ENCODE data around the gene RGCC. TPM values are rescaled to one million over a fixed set of nuclear protein-coding genes. Genes with fewer than 3 reads are reported as not detected.

Gene RGCC
- total and polyA plus RNA-seq, 2 donors (not counting 3 experiments of a cell fraction or from before 2014, with no cell fraction given) = 112 to 138 TPM

DNA sequence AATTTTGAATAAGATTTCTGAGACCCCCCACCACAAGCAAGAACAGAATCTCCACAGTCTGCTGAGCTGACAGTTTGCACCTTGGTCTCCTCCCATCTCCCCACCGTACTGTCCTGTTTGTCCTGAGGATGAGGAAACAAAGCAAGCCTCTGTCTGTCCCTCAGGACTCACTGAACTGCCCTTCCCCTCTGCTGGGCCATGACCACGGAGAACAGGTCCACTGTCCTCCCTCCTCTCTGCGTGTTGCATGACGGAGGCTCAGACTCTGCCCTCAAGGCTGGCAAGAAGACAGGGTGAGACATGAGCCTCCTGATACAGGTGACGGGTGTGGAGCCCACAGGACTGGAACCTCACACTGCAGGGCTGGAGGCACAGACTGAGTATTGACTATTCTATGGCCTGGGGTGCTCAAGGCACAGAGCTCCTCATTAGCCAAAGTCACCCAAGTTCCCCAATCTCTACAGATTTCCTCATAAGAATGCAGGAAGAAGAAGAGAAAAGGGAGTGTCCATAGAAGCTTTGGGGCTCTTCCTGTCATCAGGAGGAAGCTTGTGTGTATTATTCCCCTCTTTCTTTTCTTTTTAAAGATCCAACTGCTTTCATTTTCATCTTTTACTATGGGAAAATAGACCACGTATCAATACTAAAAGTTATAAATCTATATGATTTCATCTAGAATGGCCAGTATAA lies 22.4 kb upstream of the RGCC start:
- Histone ChIP-seq H3K79me2 (ENCODE audit: control insufficient read depth, insufficient read depth, low read length) (no peaks in the 10 kb centered on the region), H3K4me3 (replicated peaks in 1 of 3; ENCODE audit: insufficient read depth in 1 of 3, low read depth in 1 of 3, low read length in 3 of 3) (no peak overlapping the region), H3K4me1 (ENCODE audit: control insufficient read depth, extremely low read depth, insufficient read depth, low read length) (no peaks in the 10 kb centered on the region), H2AFZ (ENCODE audit: low read depth, low read length) (no peak overlapping the region), H4K20me1 (replicated peaks; ENCODE audit: control insufficient read depth, extremely low read depth, insufficient read depth, low read length) (no peaks in the 10 kb centered on the region), H3K9me3 (replicated peaks; ENCODE audit: control insufficient read depth, insufficient read depth, low read length) (no peaks in the 10 kb centered on the region), H3K9ac (replicated peaks; ENCODE audit: extremely low read depth, insufficient read depth, low read length) (no peak overlapping the region), H3K4me2 (ENCODE audit: insufficient read depth, low read length) (no peak overlapping the region), H3K9me1 (replicated peaks; ENCODE audit: control insufficient read depth, extremely low read depth, insufficient read depth, low read length) (no peaks in the 10 kb centered on the region), H3K36me3 (ENCODE audit: control insufficient read depth in 2 of 2, extremely low read depth in 1 of 2, insufficient read depth in 2 of 2, low read length in 2 of 2) (no peaks in the 10 kb centered on the region), H3K27ac (ENCODE audit: insufficient read depth, low read depth, low read length) (no peak overlapping the region), H3K27me3 (ENCODE audit: control insufficient read depth in 2 of 2, insufficient read depth in 2 of 2, low read length in 2 of 2) (no peaks in the 10 kb centered on the region)
- FAIRE-seq (no peak), DNase-seq (ENCODE audit: low read depth, low spot score) (no peak)
- no TSS peak for BruUV-seq (replicated peaks)
- CTCF ChIA-PET = no interaction called here
- intact Hi-C loops (cut with micrococcal nuclease) = no loop called here
- dilution Hi-C loops (cut with MboI; ENCODE audit: extremely low pct_ligation_motif_present, low sequenced_read_pairs) = no loop called here
- POLR2A ChIA-PET = no interaction called here
- TF ChIP-seq MYC (IDR thresholded peaks at IDR 0.05; ENCODE audit: low read depth, low read length) = no peak
- TF ChIP-seq, protein P1, sequence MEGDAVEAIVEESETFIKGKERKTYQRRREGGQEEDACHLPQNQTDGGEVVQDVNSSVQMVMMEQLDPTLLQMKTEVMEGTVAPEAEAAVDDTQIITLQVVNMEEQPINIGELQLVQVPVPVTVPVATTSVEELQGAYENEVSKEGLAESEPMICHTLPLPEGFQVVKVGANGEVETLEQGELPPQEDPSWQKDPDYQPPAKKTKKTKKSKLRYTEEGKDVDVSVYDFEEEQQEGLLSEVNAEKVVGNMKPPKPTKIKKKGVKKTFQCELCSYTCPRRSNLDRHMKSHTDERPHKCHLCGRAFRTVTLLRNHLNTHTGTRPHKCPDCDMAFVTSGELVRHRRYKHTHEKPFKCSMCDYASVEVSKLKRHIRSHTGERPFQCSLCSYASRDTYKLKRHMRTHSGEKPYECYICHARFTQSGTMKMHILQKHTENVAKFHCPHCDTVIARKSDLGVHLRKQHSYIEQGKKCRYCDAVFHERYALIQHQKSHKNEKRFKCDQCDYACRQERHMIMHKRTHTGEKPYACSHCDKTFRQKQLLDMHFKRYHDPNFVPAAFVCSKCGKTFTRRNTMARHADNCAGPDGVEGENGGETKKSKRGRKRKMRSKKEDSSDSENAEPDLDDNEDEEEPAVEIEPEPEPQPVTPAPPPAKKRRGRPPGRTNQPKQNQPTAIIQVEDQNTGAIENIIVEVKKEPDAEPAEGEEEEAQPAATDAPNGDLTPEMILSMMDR (IDR thresholded peaks at IDR 0.05; ENCODE audit: extremely low read depth in 1 of 2, insufficient read depth in 1 of 2, low read depth in 1 of 2, low read length in 2 of 2) = no peak
- no peak for TF ChIP-seq POLR2AphosphoS5 (IDR thresholded peaks at IDR 0.05; ENCODE audit: insufficient read depth, low read depth, low read length)
- TF ChIP-seq EZH2 (IDR thresholded peaks at IDR 0.05; ENCODE audit: borderline replicate concordance, low read depth, low read length, severe bottlenecking) = no peak
- TF ChIP-seq JUN (IDR thresholded peaks at IDR 0.05; ENCODE audit: borderline replicate concordance, insufficient read depth, insufficient read length, low read depth) = no peak

GRCh38 chr13:41443969-41444368 lies 13.4 kb upstream of the RGCC start:
- TF ChIP-seq, protein P1 (IDR thresholded peaks at IDR 0.05; ENCODE audit: extremely low read depth in 1 of 2, insufficient read depth in 1 of 2, low read depth in 1 of 2, low read length in 2 of 2) = no peak
- TF ChIP-seq JUN (IDR thresholded peaks at IDR 0.05; ENCODE audit: borderline replicate concordance, insufficient read depth, insufficient read length, low read depth) = no peak
- TF ChIP-seq, protein P2, sequence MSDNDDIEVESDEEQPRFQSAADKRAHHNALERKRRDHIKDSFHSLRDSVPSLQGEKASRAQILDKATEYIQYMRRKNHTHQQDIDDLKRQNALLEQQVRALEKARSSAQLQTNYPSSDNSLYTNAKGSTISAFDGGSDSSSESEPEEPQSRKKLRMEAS (IDR thresholded peaks at IDR 0.05; ENCODE audit: insufficient read depth, insufficient read length) = no peak
- H3K4me1 ChIP-seq (ENCODE audit: control insufficient read depth, extremely low read depth, insufficient read depth, low read length) = no peaks in the 10 kb centered on the region
- no peak overlapping the region for H3K4me2 ChIP-seq (ENCODE audit: insufficient read depth, low read length)
- no TSS peak for BruUV-seq (replicated peaks)
- POLR2A ChIA-PET = no interaction called here
- H3K4me3 ChIP-seq (replicated peaks in 1 of 3; ENCODE audit: insufficient read depth in 1 of 3, low read depth in 1 of 3, low read length in 3 of 3) = no peak overlapping the region
- no peaks in the 10 kb centered on the region for H3K9me1 ChIP-seq (replicated peaks; ENCODE audit: control insufficient read depth, extremely low read depth, insufficient read depth, low read length)
- no peak overlapping the region for H3K27ac ChIP-seq (ENCODE audit: insufficient read depth, low read depth, low read length)
- no peaks in the 10 kb centered on the region for H3K79me2 ChIP-seq (ENCODE audit: control insufficient read depth, insufficient read depth, low read length)
- no peaks in the 10 kb centered on the region for H3K9me3 ChIP-seq (replicated peaks; ENCODE audit: control insufficient read depth, insufficient read depth, low read length)
- intact Hi-C loops (cut with micrococcal nuclease) = no loop called here
- CTCF ChIA-PET = no interaction called here
- FAIRE-seq (no peak), DNase-seq (ENCODE audit: low read depth, low spot score) (no peak)
- no peaks in the 10 kb centered on the region for H3K27me3 ChIP-seq (ENCODE audit: control insufficient read depth in 2 of 2, insufficient read depth in 2 of 2, low read length in 2 of 2)
- dilution Hi-C loops (cut with MboI; ENCODE audit: extremely low pct_ligation_motif_present, low sequenced_read_pairs) = no loop called here
- no peaks in the 10 kb centered on the region for H3K36me3 ChIP-seq (ENCODE audit: control insufficient read depth in 2 of 2, extremely low read depth in 1 of 2, insufficient read depth in 2 of 2, low read length in 2 of 2)
- H3K9ac ChIP-seq (replicated peaks; ENCODE audit: extremely low read depth, insufficient read depth, low read length) = no peak overlapping the region
- no peaks in the 10 kb centered on the region for H4K20me1 ChIP-seq (replicated peaks; ENCODE audit: control insufficient read depth, extremely low read depth, insufficient read depth, low read length)
- no peak overlapping the region for H2AFZ ChIP-seq (ENCODE audit: low read depth, low read length)
